GM21360 (cell line): ENCODE measurements around the gene FKBP5.
"Not testable (repeated sequence)": the region's sequence is repeated elsewhere in the genome, so short reads cannot be mapped to it uniquely, and the experiment has no call there.

Experiments used
- ATAC-seq: cut with Tn5 transposase; IDR thresholded peaks from one replicate; pipeline ENCODE4 v1.9.1; 2021; ENCODE audit warnings: mild to moderate bottlenecking, moderate library complexity; ENCODE audit not compliant: unreplicated experiment

FKBP5 gene

GRCh38 chr6:35553315-35553714, 135.4 kb downstream of the FKBP5 start:
- ATAC-seq = no peak

DNA sequence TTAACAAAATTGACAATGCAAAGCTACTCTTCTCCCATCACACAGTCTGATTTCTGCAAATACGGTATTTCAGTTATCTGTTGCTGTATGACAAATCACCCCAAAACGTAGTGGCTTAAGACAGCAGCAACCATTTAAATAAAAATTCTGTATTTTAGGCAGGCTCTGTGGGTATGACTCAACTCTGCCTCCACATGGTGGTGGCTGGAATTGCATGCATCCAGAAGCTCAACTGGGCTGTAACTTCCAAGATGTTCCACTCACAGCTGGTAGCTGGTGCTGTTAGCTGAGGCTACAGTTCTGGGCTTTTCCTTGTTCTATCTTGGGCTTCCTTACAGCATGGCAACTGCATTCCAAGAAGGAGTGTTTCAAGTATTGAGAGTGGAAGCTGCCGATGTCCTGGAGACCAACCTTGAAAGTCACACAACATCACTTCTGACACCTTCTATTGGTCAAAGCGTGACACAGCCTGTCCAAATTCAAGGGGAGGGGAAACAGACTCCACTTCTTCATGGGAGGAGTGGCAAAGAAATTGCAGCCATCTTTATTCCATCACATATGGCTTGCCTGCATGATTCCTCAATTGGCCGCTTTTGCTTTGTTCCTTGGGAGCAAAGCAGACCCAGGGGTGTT, 136.3 kb downstream of the FKBP5 start:
- no peak for ATAC-seq

- ATAC-seq = no peak
Measured at GRCh38 chr6:35550437-35550836, 138.3 kb downstream of the FKBP5 start.

- ATAC-seq = no peak
Measured at GRCh38 chr6:35547676-35548075, 141.0 kb downstream of the FKBP5 start.

- ATAC-seq = no peak
Measured at GRCh38 chr6:35544769-35545361, 143.8 kb downstream of the FKBP5 start.

GRCh38 chr6:35543459-35544193, 145.1 kb downstream of the FKBP5 start:
- no peak for ATAC-seq

- no peak for ATAC-seq
Measured at GRCh38 chr6:35541836-35542235, 146.9 kb downstream of the FKBP5 start.

DNA sequence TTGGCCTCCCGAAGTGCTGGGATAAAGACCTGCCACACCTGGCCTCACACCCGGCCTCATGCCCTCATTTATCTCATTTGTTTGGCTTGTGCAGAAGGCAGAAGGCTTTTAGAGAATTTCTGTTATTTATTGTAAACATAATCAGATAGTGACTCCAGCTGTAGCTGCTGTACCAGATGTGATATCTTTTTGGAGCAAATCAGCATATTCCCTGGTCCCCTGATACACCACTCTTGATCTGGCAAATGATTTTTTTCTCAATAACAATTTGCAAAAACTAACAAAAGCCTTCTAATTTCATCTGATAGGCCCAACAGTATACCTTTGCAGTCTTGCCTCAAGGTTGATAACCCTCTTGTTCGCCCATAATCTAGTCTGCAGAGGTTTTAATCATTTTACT, 149.5 kb downstream of the FKBP5 start:
- no peak for ATAC-seq

DNA sequence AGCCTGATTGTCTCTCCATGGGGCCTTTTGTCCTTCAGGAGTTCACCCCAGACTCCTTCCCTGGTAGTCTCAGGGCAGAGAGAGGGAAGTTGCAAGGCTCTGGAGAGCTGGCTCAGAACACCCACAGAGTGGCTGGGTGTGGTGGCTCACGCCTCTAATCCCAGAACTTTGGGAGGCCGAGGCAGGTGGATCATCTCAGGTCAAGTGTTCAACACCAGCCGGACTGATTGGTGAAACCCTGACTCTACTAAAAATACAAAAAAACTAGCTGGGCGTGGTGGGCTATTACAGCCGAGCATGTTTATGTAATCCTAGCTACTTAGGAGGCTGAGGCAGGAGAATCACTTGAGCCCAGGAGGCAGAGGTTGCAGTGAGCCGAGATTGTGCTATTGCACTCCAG, 152.9 kb downstream of the FKBP5 start:
- ATAC-seq = not testable (repeated sequence)

- no peak for ATAC-seq
Measured at GRCh38 chr6:35534407-35535170, 154.1 kb downstream of the FKBP5 start.

- no peak for ATAC-seq
Measured at GRCh38 chr6:35533981-35534380, 154.7 kb downstream of the FKBP5 start.

GRCh38 chr6:35532126-35532525, 156.6 kb downstream of the FKBP5 start:
- ATAC-seq = no peak

- no peak for ATAC-seq
Measured at GRCh38 chr6:35524380-35525020, 164.2 kb downstream of the FKBP5 start.
